GM19099 (cell line): ENCODE data around the gene LGMN.

Experiments used
- POLR2A ChIP-seq: IDR thresholded peaks from 3 replicates; pipeline ENCODE4 v1.6.1; 2011; ENCODE audit warnings: low read depth; ENCODE audit not compliant: insufficient read length; ENCODE audit errors: extremely low read depth

LGMN gene

DNA sequence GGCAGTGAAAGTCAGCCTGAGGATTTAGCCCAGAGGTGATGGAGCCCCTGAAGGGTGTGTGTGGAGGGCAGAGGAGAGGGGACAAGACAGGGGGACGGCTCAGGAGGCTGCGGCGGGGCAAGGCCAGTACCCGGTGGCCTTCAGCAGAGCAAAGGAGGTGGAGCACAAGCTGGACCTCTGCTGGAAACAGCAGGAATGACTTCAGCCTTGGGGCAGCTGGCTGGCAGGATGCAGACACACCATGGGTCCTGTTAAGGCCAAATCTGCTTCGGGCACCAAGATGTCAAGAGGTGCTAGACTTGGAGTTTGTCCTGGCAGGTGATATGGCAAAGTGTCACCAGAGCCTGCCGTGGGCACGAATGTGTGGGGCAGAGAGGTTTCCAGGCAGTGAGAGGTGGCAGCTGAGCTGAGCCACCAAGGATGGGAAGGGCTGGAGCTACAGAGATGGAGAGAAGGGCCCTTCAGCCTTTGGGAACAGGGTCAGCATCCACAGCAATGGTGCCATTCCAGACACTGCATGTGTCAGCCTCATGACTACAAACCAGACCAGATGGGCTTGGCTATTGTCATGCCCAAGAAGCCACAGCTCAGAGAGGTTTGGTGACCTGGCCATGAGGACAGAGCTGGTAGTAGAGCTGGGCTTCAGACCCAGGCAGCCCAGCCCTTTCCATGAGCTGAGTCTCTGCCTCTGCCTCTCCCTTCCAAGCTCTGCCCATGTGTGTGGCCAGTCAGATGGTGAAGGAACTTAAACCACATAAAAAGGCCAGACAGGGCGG is 91.9 kb downstream of the LGMN start:
- no peak for TF ChIP-seq POLR2A

DNA sequence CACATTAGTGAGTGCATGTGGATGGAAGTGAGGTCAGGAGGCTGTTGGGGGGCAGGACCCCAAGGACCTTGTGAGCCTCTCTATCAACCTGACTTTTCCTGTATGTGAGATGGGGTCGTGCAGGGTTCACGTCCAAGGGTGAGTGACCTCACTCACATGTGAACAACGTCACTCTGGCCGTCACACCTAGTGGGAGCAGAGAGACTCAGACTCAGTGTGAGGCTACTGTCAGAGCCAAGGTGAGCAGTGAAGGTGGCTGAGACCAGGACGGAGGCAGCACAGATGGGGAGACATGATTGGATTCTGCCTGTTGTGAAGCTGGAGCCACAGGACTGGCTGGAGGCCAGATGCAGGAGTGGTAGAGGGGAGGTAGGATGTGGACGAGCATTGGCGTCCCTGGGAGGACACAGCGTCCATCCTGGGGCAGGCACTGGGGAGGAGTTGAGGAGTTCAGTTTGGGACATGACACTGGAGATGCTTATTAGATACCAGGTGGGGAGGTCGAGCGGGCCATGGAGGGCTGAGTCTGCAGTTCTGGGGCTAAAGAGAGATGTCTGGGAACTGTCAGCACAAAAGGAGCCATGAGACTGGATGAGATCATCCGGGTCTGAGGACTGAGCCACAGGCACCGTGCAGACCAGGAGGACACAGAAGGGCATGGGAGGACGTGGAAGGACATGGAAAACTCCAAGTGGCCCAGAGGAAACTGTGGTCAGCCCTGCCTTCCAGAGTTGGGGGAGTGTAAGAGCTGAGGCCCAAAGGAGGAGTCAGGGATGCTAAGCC is 92.8 kb downstream of the LGMN start:
- no peak for TF ChIP-seq POLR2A

DNA sequence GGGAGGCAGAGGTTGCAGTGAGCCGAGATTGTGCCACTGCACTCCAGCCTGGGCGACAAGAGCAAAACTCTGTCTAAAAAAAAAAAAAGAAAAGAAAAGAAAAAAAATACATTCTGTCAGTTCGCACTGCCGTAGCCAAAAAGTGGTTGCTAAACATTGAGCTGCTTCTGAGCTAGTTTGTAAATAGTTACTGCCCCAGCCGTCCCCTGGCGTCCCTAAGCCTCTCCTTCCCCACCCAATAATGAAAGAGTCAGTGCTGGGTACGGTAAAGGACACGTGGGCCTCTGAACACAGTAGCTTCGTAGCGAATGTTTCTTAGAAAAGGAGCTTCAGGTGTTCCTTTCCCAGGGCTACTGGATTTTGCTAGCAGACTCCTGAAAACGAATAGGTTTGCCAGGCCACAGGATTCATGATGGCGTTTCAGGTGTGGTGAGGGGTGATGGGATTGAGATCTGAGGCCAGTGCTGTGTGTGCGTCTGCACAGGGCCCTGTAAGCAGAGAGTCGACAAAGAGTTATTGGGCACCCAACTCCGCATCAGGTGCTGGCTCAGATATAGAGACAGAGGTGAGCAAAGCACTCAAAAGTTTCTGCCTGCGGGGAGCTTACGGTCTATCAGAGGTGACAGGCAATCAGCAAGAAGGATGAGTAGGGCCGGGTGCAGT is 94.1 kb downstream of the LGMN start:
- no peak for TF ChIP-seq POLR2A
